H9 (cell line): ENCODE results near the gene CRYGN. TPM values are rescaled to one million over a fixed set of nuclear protein-coding genes. Genes with fewer than 3 reads are reported as not detected.
A peak's percentile ranks its signal among the peaks of the same experiment; 100 is the strongest.

Experiments
- DNase-seq: peaks from one replicate; pipeline ENCODE4 v3.0.0-alpha.2; 2017
- H2AFZ ChIP-seq: one replicate; pipeline ENCODE4 v1.6.1; 2013; ENCODE audit warnings: mild to moderate bottlenecking, low read length, control low read depth, moderate library complexity
- H2AK5ac ChIP-seq: 2 replicates; pipeline ENCODE4 v1.6.1; 2013; ENCODE audit warnings: low read length, control low read depth, mixed read lengths; ENCODE audit not compliant: insufficient read length
- H2BK120ac ChIP-seq: one replicate; pipeline ENCODE4 v1.6.1; 2013; ENCODE audit warnings: low read depth, mild to moderate bottlenecking, low read length, control low read depth, inconsistent platforms; ENCODE audit not compliant: poor library complexity, severe bottlenecking
- H2BK12ac ChIP-seq: 2 replicates; pipeline ENCODE4 v1.6.1; 2013; ENCODE audit warnings: low read length, control low read depth, mixed read lengths, low read depth; ENCODE audit not compliant: insufficient read length
- H2BK15ac ChIP-seq: 2 replicates; pipeline ENCODE4 v1.6.1; 2013; ENCODE audit warnings: low read depth, low read length, control low read depth
- H2BK20ac ChIP-seq: one replicate; pipeline ENCODE4 v1.6.1; 2013; ENCODE audit warnings: low read depth, mild to moderate bottlenecking, low read length, control low read depth, inconsistent platforms; ENCODE audit not compliant: poor library complexity, severe bottlenecking
- H2BK5ac ChIP-seq: 2 replicates; pipeline ENCODE4 v1.6.1; 2013; ENCODE audit warnings: low read length, control low read depth, mixed read lengths; ENCODE audit not compliant: insufficient read length
- H3K14ac ChIP-seq: 2 replicates; pipeline ENCODE4 v1.6.1; 2013; ENCODE audit warnings: low read length, control low read depth; ENCODE audit not compliant: insufficient read depth
- H3K18ac ChIP-seq: 2 replicates; pipeline ENCODE4 v1.6.1; 2013; ENCODE audit warnings: low read depth, mild to moderate bottlenecking, mixed read lengths, low read length, control low read depth; ENCODE audit not compliant: insufficient read length
- H3K23ac ChIP-seq: 2 replicates; pipeline ENCODE4 v1.6.1; 2013; ENCODE audit warnings: low read length, control low read depth, mixed read lengths, low read depth; ENCODE audit not compliant: insufficient read length
- H3K23me2 ChIP-seq: 2 replicates; pipeline ENCODE4 v1.6.1; 2013; ENCODE audit warnings: low read depth, mild to moderate bottlenecking, mixed read lengths, low read length, control low read depth; ENCODE audit not compliant: insufficient read length, poor library complexity, severe bottlenecking
- H3K27ac ChIP-seq: 2 replicates; pipeline ENCODE4 v1.5.1; 2013; ENCODE audit warnings: low read length, control low read depth, mixed read lengths, low read depth; ENCODE audit not compliant: insufficient read length
- H3K27me3 ChIP-seq: 2 replicates; pipeline ENCODE4 v1.6.1; 2013; ENCODE audit warnings: low read length, control low read depth, inconsistent platforms; ENCODE audit not compliant: insufficient read depth
- H3K4ac ChIP-seq: 2 replicates; pipeline ENCODE4 v1.6.1; 2013; ENCODE audit warnings: low read depth, mild to moderate bottlenecking, control low read depth, inconsistent platforms, low read length, moderate library complexity
- H3K4me1 ChIP-seq: 2 replicates; pipeline ENCODE4 v1.6.1; 2013; ENCODE audit warnings: low read length, control low read depth, inconsistent platforms; ENCODE audit not compliant: insufficient read depth
- H3K4me2 ChIP-seq: 2 replicates; pipeline ENCODE4 v1.6.1; 2013; ENCODE audit warnings: low read length, control low read depth, mixed read lengths; ENCODE audit not compliant: insufficient read length, insufficient read depth
- H3K56ac ChIP-seq: 2 replicates; pipeline ENCODE4 v1.6.1; 2013; ENCODE audit warnings: low read depth, mild to moderate bottlenecking, mixed read lengths, low read length, control low read depth; ENCODE audit not compliant: insufficient read length
- H3K79me1 ChIP-seq: 2 replicates; pipeline ENCODE4 v1.6.1; 2013; ENCODE audit warnings: low read depth, mild to moderate bottlenecking, moderate library complexity, low read length, control low read depth, inconsistent platforms; ENCODE audit not compliant: insufficient read depth, poor library complexity, severe bottlenecking
- H3K79me2 ChIP-seq: 2 replicates; pipeline ENCODE4 v1.6.1; 2013; ENCODE audit warnings: low read length, control low read depth, inconsistent platforms; ENCODE audit not compliant: insufficient read depth
- H3K9ac ChIP-seq: 2 replicates; pipeline ENCODE4 v1.6.1; 2013; ENCODE audit warnings: low read length, control low read depth, mixed read lengths; ENCODE audit not compliant: insufficient read length; ENCODE audit errors: extremely low read depth
- H3K9me3 ChIP-seq: one replicate; pipeline ENCODE4 v1.6.1; 2013; ENCODE audit warnings: low read depth, low read length, inconsistent platforms; ENCODE audit not compliant: control insufficient read depth
- H3T11ph ChIP-seq: one replicate; pipeline ENCODE4 v1.6.1; 2013; ENCODE audit warnings: mild to moderate bottlenecking, low read length, control low read depth, inconsistent platforms
- H4K20me1 ChIP-seq: one replicate; pipeline ENCODE4 v1.6.1; 2013; ENCODE audit not compliant: control insufficient read depth, insufficient read length, insufficient read depth
- H4K5ac ChIP-seq: 2 replicates; pipeline ENCODE4 v1.6.1; 2013; ENCODE audit warnings: low read depth, mild to moderate bottlenecking, mixed read lengths, low read length, control low read depth; ENCODE audit not compliant: insufficient read length
- H4K8ac ChIP-seq: replicated peaks from 2 replicates; pipeline ENCODE4 v1.6.1; 2013; ENCODE audit warnings: low read length, control low read depth, mixed read lengths, low read depth; ENCODE audit not compliant: insufficient read length
- H4K91ac ChIP-seq: 2 replicates; pipeline ENCODE4 v1.6.1; 2013; ENCODE audit warnings: low read depth, mild to moderate bottlenecking, moderate library complexity, mixed read lengths, low read length, control low read depth; ENCODE audit not compliant: insufficient read length
- H3K27ac Mint-ChIP-seq, 3 experiments: 2 replicates in 2 of 3; 3 replicates in 1 of 3; pipeline ENCODE4 v1.8.0; 2020 to 2021; ENCODE audit warnings: mixed read lengths in 3 of 3, mild to moderate bottlenecking in 1 of 3, moderate library complexity in 1 of 3
- H3K27me3 Mint-ChIP-seq: 2 replicates; pipeline ENCODE4 v1.8.0; 2021; ENCODE audit warnings: low read depth, mild to moderate bottlenecking, moderate library complexity, mixed read lengths
- H3K36me3 Mint-ChIP-seq, 3 experiments: 2 replicates in 2 of 3; 3 replicates in 1 of 3; pipeline ENCODE4 v1.8.0; 2020 to 2021; ENCODE audit warnings: low read depth in 3 of 3, mixed read lengths in 3 of 3; ENCODE audit not compliant: insufficient read depth in 1 of 3
- H3K4me1 Mint-ChIP-seq, 2 experiments: 2 replicates each; pipeline ENCODE4 v1.8.0; 2020; ENCODE audit warnings: mixed read lengths in 2 of 2
- H3K4me3 Mint-ChIP-seq, 2 experiments: 2 replicates in 1 of 2; 3 replicates in 1 of 2; pipeline ENCODE4 v1.8.0; 2020 to 2021; ENCODE audit warnings: mild to moderate bottlenecking in 2 of 2, mixed read lengths in 2 of 2, moderate library complexity in 1 of 2
- H3K9me3 Mint-ChIP-seq, 2 experiments: 2 replicates in 1 of 2; 3 replicates in 1 of 2; pipeline ENCODE4 v1.8.0; 2020; ENCODE audit warnings: mild to moderate bottlenecking in 2 of 2, mixed read lengths in 2 of 2, moderate library complexity in 1 of 2
- WGBS: extraction: QIAGEN DNeasy Blood & Tissue Kit; methylation state at CpG from one replicate; pipeline ENCODE4 v1.1.7; 2013; ENCODE audit warnings: missing lambda C conversion rate, low lambda C conversion rate, mixed read lengths; ENCODE audit not compliant: insufficient read length; ENCODE audit errors: extremely low coverage; 5-methylcytosine and 5-hydroxymethylcytosine counted together
- total RNA-seq: library from RNA; stranded (reverse); gene quantifications from 2 replicates; pipeline ENCODE4 v1.2.1, GENCODE V29; 2021
- TF ChIP-seq, protein P1 (sequence below): fragments of 200-600 bp; sonication (generic); conservative IDR thresholded peaks from 3 replicates; pipeline ENCODE4 v1.8.0; 2021; ENCODE audit warnings: antibody characterized with exemption, mild to moderate bottlenecking

Gene CRYGN
- total RNA-seq, 1 experiment from 2014 or later, result 1.8 TPM

DNA sequence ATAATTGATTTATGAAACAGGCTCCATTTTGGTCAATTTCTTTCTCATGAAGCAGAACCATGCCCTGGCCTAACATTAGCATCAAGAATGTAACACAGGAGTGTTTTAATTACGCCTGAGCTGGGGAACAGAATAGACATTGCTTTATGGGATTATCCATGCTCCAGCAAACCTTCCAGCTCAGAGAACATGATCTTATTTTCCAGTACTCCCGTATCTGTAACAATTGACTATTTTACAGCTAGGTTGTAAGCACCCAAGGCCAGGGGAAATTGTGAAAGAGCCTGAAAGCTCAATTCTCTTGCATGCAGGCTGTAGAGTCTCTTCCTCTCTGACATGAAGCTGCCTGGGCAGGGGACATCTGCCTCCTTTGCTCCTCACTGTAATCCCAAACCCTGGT lies 30.8 kb upstream of the CRYGN start:
- peaks cover 60 to 66% of the 10 kb centered on the region in 2 experiments for H3K4me1 Mint-ChIP-seq
- no peaks in the 10 kb centered on the region for H3K79me2 ChIP-seq
- no peak overlapping the region for H3K14ac ChIP-seq
- H3K79me1 ChIP-seq, result peaks cover 6% of the 10 kb centered on the region
- H3K9me3 Mint-ChIP-seq, result peaks cover 0 to under 1% of the 10 kb centered on the region in 2 experiments; a peak in 2 of 5 replicates
- no peaks in the 10 kb centered on the region for H3K9me3 ChIP-seq
- H3K4me1 ChIP-seq, result peaks cover 17% of the 10 kb centered on the region
- H3K36me3 Mint-ChIP-seq, result peaks cover 46 to 76% (median 65%) of the 10 kb centered on the region in 3 experiments
- H2AK5ac ChIP-seq, result no peak overlapping the region
- H3T11ph ChIP-seq, result no peak overlapping the region
- DNase-seq, result no peak
- peak overlapping the region; percentile 45 to 93 (median 60); a peak in 5 of 7 replicates for H3K27ac Mint-ChIP-seq
- peak overlapping the region; percentile 64 for H3K27ac ChIP-seq
- H3K27me3 Mint-ChIP-seq, result peaks cover 3% of the 10 kb centered on the region; the same call in 1 of the 2 replicates
- no peak overlapping the region for H2BK15ac ChIP-seq
- no peak overlapping the region for H3K18ac ChIP-seq
- H3K23me2 ChIP-seq, result no peaks in the 10 kb centered on the region
- H3K9ac ChIP-seq, result no peak overlapping the region
- H2BK12ac ChIP-seq, result no peak overlapping the region
- no CpG with 5 or more reads among the region's 2 CpGs for WGBS
- no peak overlapping the region for H2BK20ac ChIP-seq
- no peak overlapping the region for H2BK120ac ChIP-seq
- TF ChIP-seq, protein P1, sequence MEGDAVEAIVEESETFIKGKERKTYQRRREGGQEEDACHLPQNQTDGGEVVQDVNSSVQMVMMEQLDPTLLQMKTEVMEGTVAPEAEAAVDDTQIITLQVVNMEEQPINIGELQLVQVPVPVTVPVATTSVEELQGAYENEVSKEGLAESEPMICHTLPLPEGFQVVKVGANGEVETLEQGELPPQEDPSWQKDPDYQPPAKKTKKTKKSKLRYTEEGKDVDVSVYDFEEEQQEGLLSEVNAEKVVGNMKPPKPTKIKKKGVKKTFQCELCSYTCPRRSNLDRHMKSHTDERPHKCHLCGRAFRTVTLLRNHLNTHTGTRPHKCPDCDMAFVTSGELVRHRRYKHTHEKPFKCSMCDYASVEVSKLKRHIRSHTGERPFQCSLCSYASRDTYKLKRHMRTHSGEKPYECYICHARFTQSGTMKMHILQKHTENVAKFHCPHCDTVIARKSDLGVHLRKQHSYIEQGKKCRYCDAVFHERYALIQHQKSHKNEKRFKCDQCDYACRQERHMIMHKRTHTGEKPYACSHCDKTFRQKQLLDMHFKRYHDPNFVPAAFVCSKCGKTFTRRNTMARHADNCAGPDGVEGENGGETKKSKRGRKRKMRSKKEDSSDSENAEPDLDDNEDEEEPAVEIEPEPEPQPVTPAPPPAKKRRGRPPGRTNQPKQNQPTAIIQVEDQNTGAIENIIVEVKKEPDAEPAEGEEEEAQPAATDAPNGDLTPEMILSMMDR, result no peak
- H3K23ac ChIP-seq, result no peak overlapping the region
- H3K4me3 Mint-ChIP-seq, result peak overlapping the region in 1 of 2 experiments; percentile 18; a peak in 1 of 5 replicates
- H2BK5ac ChIP-seq, result no peak overlapping the region
- no peaks in the 10 kb centered on the region for H3K27me3 ChIP-seq
- H4K8ac ChIP-seq, result no peak overlapping the region
- H3K4me2 ChIP-seq, result no peak overlapping the region
- no peak overlapping the region for H4K91ac ChIP-seq
- no peak overlapping the region for H3K56ac ChIP-seq
- H4K5ac ChIP-seq, result no peak overlapping the region
- H4K20me1 ChIP-seq, result no peaks in the 10 kb centered on the region
- no peak overlapping the region for H2AFZ ChIP-seq
- H3K4ac ChIP-seq, result no peak overlapping the region
